ENCODE results near the gene RGS18. TPM values are rescaled to one million over a fixed set of nuclear protein-coding genes. Genes with fewer than 3 reads are reported as not detected.

Gene RGS18
- total RNA-seq, 1 donor from 2014 or later: not detected

DNA sequence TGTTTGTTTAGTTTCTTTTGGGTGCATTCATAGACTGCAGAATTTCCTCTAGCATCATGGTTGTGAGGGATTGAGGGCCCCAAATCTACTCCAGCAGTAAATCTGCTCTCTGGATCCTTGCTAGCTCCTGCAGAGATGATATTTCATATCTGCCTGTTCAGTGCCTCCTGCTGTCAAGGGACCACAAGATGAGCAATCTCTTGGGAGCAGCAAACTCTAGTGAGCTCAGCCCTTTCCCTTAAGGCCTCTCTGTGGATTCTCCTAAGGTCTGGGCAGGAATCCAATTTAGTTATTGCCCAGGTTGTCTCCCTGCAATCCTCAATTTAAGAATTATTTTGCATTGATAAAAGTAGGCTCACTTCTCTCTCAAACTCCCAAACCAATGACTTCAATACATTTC, 76.9 kb downstream of the RGS18 start:
- H3K36me3 ChIP-seq (ENCODE audit: control insufficient read depth, insufficient read depth, low read length): no peaks in the 10 kb centered on the region
- TF ChIP-seq, protein P1, sequence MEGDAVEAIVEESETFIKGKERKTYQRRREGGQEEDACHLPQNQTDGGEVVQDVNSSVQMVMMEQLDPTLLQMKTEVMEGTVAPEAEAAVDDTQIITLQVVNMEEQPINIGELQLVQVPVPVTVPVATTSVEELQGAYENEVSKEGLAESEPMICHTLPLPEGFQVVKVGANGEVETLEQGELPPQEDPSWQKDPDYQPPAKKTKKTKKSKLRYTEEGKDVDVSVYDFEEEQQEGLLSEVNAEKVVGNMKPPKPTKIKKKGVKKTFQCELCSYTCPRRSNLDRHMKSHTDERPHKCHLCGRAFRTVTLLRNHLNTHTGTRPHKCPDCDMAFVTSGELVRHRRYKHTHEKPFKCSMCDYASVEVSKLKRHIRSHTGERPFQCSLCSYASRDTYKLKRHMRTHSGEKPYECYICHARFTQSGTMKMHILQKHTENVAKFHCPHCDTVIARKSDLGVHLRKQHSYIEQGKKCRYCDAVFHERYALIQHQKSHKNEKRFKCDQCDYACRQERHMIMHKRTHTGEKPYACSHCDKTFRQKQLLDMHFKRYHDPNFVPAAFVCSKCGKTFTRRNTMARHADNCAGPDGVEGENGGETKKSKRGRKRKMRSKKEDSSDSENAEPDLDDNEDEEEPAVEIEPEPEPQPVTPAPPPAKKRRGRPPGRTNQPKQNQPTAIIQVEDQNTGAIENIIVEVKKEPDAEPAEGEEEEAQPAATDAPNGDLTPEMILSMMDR (IDR thresholded peaks at IDR 0.05; ENCODE audit: insufficient read depth, low read length, poor library complexity, severe bottlenecking): no peak
- DNase-seq (ENCODE audit: low read depth): no peak
- H3K4me3 ChIP-seq (ENCODE audit: low read depth, low read length): no peak overlapping the region
- no peaks in the 10 kb centered on the region for H3K27me3 ChIP-seq (ENCODE audit: control insufficient read depth, insufficient read depth, low read length)

Other genes with a start within 250 kb of the RGS18 start
- not detected in 2 replicates for gene RGS21, start 158.5 kb downstream of the RGS18 start, total RNA-seq